ENCODE results near the gene METTL21C. TPM values are rescaled to one million over a fixed set of nuclear protein-coding genes. Genes with fewer than 3 reads are reported as not detected.

The METTL21C gene
- not detected in 2 replicates for total RNA-seq

GRCh38 chr13:102694937-102695336 is at the start of gene METTL21C:
TSS of gene METTL21C (minus strand) at chr13:102695044. CDS start at chr13:102694498, 546 bp downstream.

Other genes with a start within 250 kb of the METTL21C start
- 24.5 and 26.2 TPM in 2 replicates for gene TPP2, start 98.1 kb downstream of the METTL21C start, total RNA-seq
- 8.1 and 16.6 TPM in 2 replicates for gene TEX30, start 78.7 kb upstream of the METTL21C start, total RNA-seq
- 29.5 and 78.8 TPM in 2 replicates for gene POGLUT2, start 103.9 kb upstream of the METTL21C start, total RNA-seq
- gene BIVM, start 104.1 kb upstream of the METTL21C start, total RNA-seq: 14.7 and 49.6 TPM in 2 replicates
- 13.7 and 31.8 TPM in 2 replicates for gene ERCC5, start 151.0 kb upstream of the METTL21C start, total RNA-seq